K562 (cell line): ENCODE data around the gene AFDN. TPM values are rescaled to one million over a fixed set of nuclear protein-coding genes. Genes with fewer than 3 reads are reported as not detected.

Experiments
- ATAC-seq: fragments of 200-7000 bp; cut with Tn5 transposase; 3 replicates; pipeline ENCODE4 v1.9.1; 2020; ENCODE audit warnings: moderate library complexity
- BruUV-seq: library from RNA; stranded (reverse); fragments of 400-500 nt; replicated peaks from 2 replicates; lab custom pipeline; 2021; lab: Mats Ljungman, UMichigan
- CTCF ChIA-PET: fragments of 300-600 bp; formaldehyde crosslinking; extraction: SDS; loops from one replicate; lab custom pipeline; 2021; ENCODE audit warnings: low intra/inter-chr PET ratio; lab: Yijun Ruan, JAX
- POLR2A ChIA-PET: fragments of 300-600, 350-650 bp; sonication (Branson Sonifier 250); formaldehyde crosslinking; extraction: SDS; loops from one replicate; lab custom pipeline; 2021; ENCODE audit warnings: antibody characterized with exemption, inconsistent platforms; lab: Yijun Ruan, JAX
- DNase-seq, 4 experiments: peaks; one replicate each; pipeline versions ENCODE4 v3.0.0 to v3.0.0-alpha.2; 2011 to 2018; ENCODE audit warnings: low spot score in 3 of 4, mixed read lengths in 3 of 4; ENCODE audit errors: extremely low read depth in 1 of 4
- FAIRE-seq: peaks from 2 replicates; lab custom pipeline; 2011; peaks lifted over from hg19 to GRCh38; lab: Jason Lieb, UNC
- H2AFZ ChIP-seq: 2 replicates; pipeline ENCODE4 v1.6.0; 2011; ENCODE audit warnings: low read depth, low read length, control low read depth, inconsistent platforms
- H3K27ac ChIP-seq: fragments of 200-600 bp; 3 replicates; pipeline ENCODE4 v1.8.0; 2011; ENCODE audit warnings: low read depth, mild to moderate bottlenecking, control low read depth, inconsistent platforms, low read length, moderate library complexity, mixed read lengths; ENCODE audit errors: extremely low read depth
- H3K27me3 ChIP-seq, 2 experiments: fragments of 300-600 bp in 1 of 2; 2 replicates in 1 of 2; 3 replicates in 1 of 2; pipeline versions ENCODE4 v1.6.0 to v1.8.0; 2011; ENCODE audit warnings: inconsistent platforms in 2 of 2, low read length in 2 of 2, mild to moderate bottlenecking in 1 of 2, mixed read lengths in 1 of 2, moderate library complexity in 1 of 2; ENCODE audit not compliant: control insufficient read depth in 2 of 2, insufficient read depth in 2 of 2
- H3K36me3 ChIP-seq: fragments of 300-600 bp; 3 replicates; pipeline ENCODE4 v1.8.0; 2011; ENCODE audit warnings: mild to moderate bottlenecking, low read length, inconsistent platforms; ENCODE audit not compliant: control insufficient read depth, insufficient read depth
- H3K4me1 ChIP-seq, 2 experiments: fragments of 200-600 bp in 1 of 2; replicated peaks in 1 of 2; 2 replicates in 1 of 2; 3 replicates in 1 of 2; pipeline versions ENCODE4 v1.5.1 to v1.8.0; 2011; ENCODE audit warnings: inconsistent platforms in 2 of 2, low read length in 2 of 2, mild to moderate bottlenecking in 1 of 2, mixed read lengths in 1 of 2, moderate library complexity in 1 of 2; ENCODE audit not compliant: control insufficient read depth in 2 of 2, insufficient read depth in 2 of 2
- H3K4me2 ChIP-seq: 2 replicates; pipeline ENCODE4 v1.6.1; 2011; ENCODE audit warnings: low read length, control low read depth, inconsistent platforms, mixed read lengths; ENCODE audit not compliant: insufficient read depth
- H3K4me3 ChIP-seq: fragments of 200-600 bp; sonication (generic), shearing (Covaris generic); 2 replicates; pipeline ENCODE4 v1.5.1; 2016; ENCODE audit warnings: control low read depth, inconsistent platforms
- H3K79me2 ChIP-seq: fragments of 200-600 bp; 3 replicates; pipeline ENCODE4 v1.8.0; 2011; ENCODE audit warnings: low read length, inconsistent platforms; ENCODE audit not compliant: control insufficient read depth, insufficient read depth
- H3K9ac ChIP-seq, 2 experiments: 2 replicates each; pipeline versions ENCODE4 v1.6.0 to v1.6.1; 2011; ENCODE audit warnings: low read depth in 2 of 2, low read length in 2 of 2, control low read depth in 1 of 2, inconsistent platforms in 1 of 2, mild to moderate bottlenecking in 1 of 2, mixed read lengths in 1 of 2; ENCODE audit not compliant: insufficient read depth in 1 of 2
- H3K9me1 ChIP-seq: one replicate; pipeline ENCODE4 v1.6.0; 2011; ENCODE audit warnings: inconsistent platforms, mild to moderate bottlenecking, low read length, moderate library complexity; ENCODE audit not compliant: control insufficient read depth, insufficient read depth
- H3K9me3 ChIP-seq: replicated peaks from 2 replicates; pipeline ENCODE4 v1.5.1; 2011; ENCODE audit warnings: low read depth, low read length, inconsistent platforms; ENCODE audit not compliant: control insufficient read depth, insufficient read depth
- H4K20me1 ChIP-seq: replicated peaks from 2 replicates; pipeline ENCODE4 v1.6.1; 2011; ENCODE audit warnings: low read length, inconsistent platforms, mixed read lengths; ENCODE audit not compliant: control insufficient read depth, insufficient read depth
- ARHGAP35 ChIP-seq: fragments of 450-650 bp; IDR thresholded peaks from 2 replicates; pipeline ENCODE4 v1.6.1; 2018; ENCODE audit not compliant: partially characterized antibody
- CBX5 ChIP-seq: IDR thresholded peaks from 2 replicates; pipeline ENCODE4 v1.6.1; 2014; ENCODE audit warnings: low read depth, borderline replicate concordance
- DNMT1 ChIP-seq: fragments of 450-650 bp; IDR thresholded peaks from 2 replicates; pipeline ENCODE4 v1.6.1; 2016; ENCODE audit warnings: antibody characterized with exemption, mild to moderate bottlenecking
- HDAC3 ChIP-seq: fragments of 450-650 bp; IDR thresholded peaks from 2 replicates; pipeline ENCODE4 v1.6.1; 2018; ENCODE audit warnings: borderline replicate concordance, mild to moderate bottlenecking, moderate library complexity; ENCODE audit not compliant: partially characterized antibody
- HNRNPH1 ChIP-seq: fragments of 200-400 bp; formaldehyde crosslinking; optimal IDR thresholded peaks from 2 replicates; pipeline ENCODE3; 2017; ENCODE audit warnings: low read depth, mild to moderate bottlenecking, low read length, moderate library complexity
- NELFE ChIP-seq: IDR thresholded peaks from 2 replicates; pipeline ENCODE4 v1.6.1; 2011; ENCODE audit warnings: mild to moderate bottlenecking; ENCODE audit not compliant: insufficient read depth, insufficient read length
- NEUROD1 ChIP-seq: fragments of 150-350 bp; IDR thresholded peaks from 2 replicates; pipeline ENCODE4 v1.6.1; 2014; ENCODE audit warnings: borderline replicate concordance, low read length, low read depth; ENCODE audit not compliant: partially characterized antibody
- NFXL1 ChIP-seq: fragments of 450-650 bp; formaldehyde crosslinking; IDR thresholded peaks from 2 replicates; pipeline ENCODE4 v1.4.0; 2021; ENCODE audit warnings: mild to moderate bottlenecking
- PATZ1 ChIP-seq: fragments of 250-450 bp; sonication (Bioruptor Pico); IDR thresholded peaks from 2 replicates; pipeline ENCODE4 v1.5.0; 2020; ENCODE audit warnings: mild to moderate bottlenecking, borderline replicate concordance
- PTRF ChIP-seq: fragments of 450-650 bp; IDR thresholded peaks from 2 replicates; pipeline ENCODE4 v1.6.1; 2016; ENCODE audit warnings: mild to moderate bottlenecking, missing genetic modification characterization, missing compliant biosample characterization
- RHOXF2B ChIP-seq: fragments of 250-450 bp; sonication (Bioruptor Pico); conservative IDR thresholded peaks from 2 replicates; pipeline ENCODE4 v1.5.1; 2021
- SIRT6 ChIP-seq: IDR thresholded peaks from one replicate; pipeline ENCODE4 v1.6.1; 2012; ENCODE audit warnings: low read depth, mild to moderate bottlenecking, control low read depth, inconsistent platforms, low read length, moderate library complexity
- SNIP1 ChIP-seq: fragments of 450-650 bp; IDR thresholded peaks from 2 replicates; pipeline ENCODE4 v1.7.1; 2017; ENCODE audit warnings: low read depth, mild to moderate bottlenecking
- TAF7 ChIP-seq: fragments of 450-650 bp; IDR thresholded peaks from 2 replicates; pipeline ENCODE4 v1.6.1; 2016; ENCODE audit warnings: missing genetic modification characterization, missing compliant biosample characterization
- ZNF165 ChIP-seq: fragments of 250-450 bp; sonication (Bioruptor Pico); IDR thresholded peaks from 2 replicates; pipeline ENCODE4 v1.4.0; 2020; ENCODE audit warnings: borderline replicate concordance
- ZNF583 ChIP-seq: fragments of 250-450 bp; sonication (Bioruptor Pico); IDR thresholded peaks from 2 replicates; pipeline ENCODE4 v1.4.0; 2020
- ZNF764 ChIP-seq: fragments of 250-450 bp; sonication (Bioruptor Pico); IDR thresholded peaks from 2 replicates; pipeline ENCODE4 v1.4.0; 2020; ENCODE audit warnings: low read depth, mild to moderate bottlenecking, moderate library complexity
- in situ Hi-C: fragments of 300-500 bp; cut with MboI; formaldehyde crosslinking; loops from 4 replicates; pipeline ENCODE4 v1.15.0; 2018; ENCODE audit warnings: inconsistent platforms, mixed read lengths
- intact Hi-C: fragments of 100-400 bp; cut with micrococcal nuclease; formaldehyde crosslinking; loops from 2 replicates; pipeline ENCODE4 v1.14.2; 2022
- polyA plus RNA-seq, 8 experiments: library from polyadenylated mRNA; depleted of rRNA in 4 of 8; stranded (reverse) in 5 of 8; unstranded in 3 of 8; fragments of >200 nt; fragmentation: Nextera tagmentation in 2 of 8; fragmentation: Illumina TruSeq in 1 of 8; extraction: Ambion mirVana in 2 of 8; extraction: Trizol in 1 of 8; gene quantifications; 2 replicates each; pipeline versions ENCODE4 v1.2.1 to v1.2.3, GENCODE V29; 2011 to 2014; ENCODE audit warnings: inconsistent platforms in 1 of 8, missing spikeins in 1 of 8
- total RNA-seq, 7 experiments: library from RNA; depleted of rRNA in 6 of 7; stranded (reverse); fragments of >200 nt in 6 of 7; fragmentation: Illumina TruSeq in 2 of 7; extraction: Trizol in 2 of 7; gene quantifications; 2 replicates each; pipeline versions ENCODE4 v1.2.1 to v1.2.3, GENCODE V29; 2011 to 2021; ENCODE audit warnings: low replicate concordance in 1 of 7

The AFDN gene
- total and polyA plus RNA-seq, 9 of the 15 experiments (the other 6 are each of a cell fraction or from before 2014, with no cell fraction given) = 7.2 to 129 (median 105) TPM

- peaks cover 69% of the 10 kb centered on the region for H3K36me3 ChIP-seq
- no peaks in the 10 kb centered on the region for H3K79me2 ChIP-seq
- ChIA-PET CTCF (no interaction called here), POLR2A (interaction anchor here (0.6 kb wide), 1 partner anchor 113 kb away, joined by 5 read pairs; no protein-coding TSS in a partner anchor)
- H4K20me1 ChIP-seq = no peaks in the 10 kb centered on the region
- ATAC-seq (no peak), FAIRE-seq (no peak), DNase-seq (no peak)
- in situ Hi-C loops (no loop called here), intact Hi-C loops (no loop called here)
- BruUV-seq = no TSS peak
- H3K27me3 ChIP-seq = no peaks in the 10 kb centered on the region
- H3K4me1 ChIP-seq = no peaks in the 10 kb centered on the region
- H3K9ac ChIP-seq = no peak overlapping the region
- no peak overlapping the region for H3K27ac ChIP-seq
- H2AFZ ChIP-seq = no peak overlapping the region
- H3K9me1 ChIP-seq = peaks cover 1% of the 10 kb centered on the region
- no peak overlapping the region for H3K4me3 ChIP-seq
- no peak overlapping the region for H3K4me2 ChIP-seq
- no peak for TF ChIP-seq TAF7 (tag)
- no peak for TF ChIP-seq RHOXF2B
- TF ChIP-seq HDAC3 = no peak
- no peak for TF ChIP-seq PATZ1 (CRISPR knock-in tag)
- no peak for TF ChIP-seq DNMT1
- TF ChIP-seq SNIP1 = no peak
- TF ChIP-seq ZNF764 (CRISPR knock-in tag) = no peak
- no peak for TF ChIP-seq NELFE
- TF ChIP-seq CBX5 = no peak
- no peak for TF ChIP-seq ARHGAP35
- TF ChIP-seq HNRNPH1 = no peak
- TF ChIP-seq NFXL1 (CRISPR knock-in tag) = no peak
- TF ChIP-seq ZNF165 (CRISPR knock-in tag) = no peak
- no peak for TF ChIP-seq SIRT6
- no peak for TF ChIP-seq PTRF
- TF ChIP-seq ZNF583 (CRISPR knock-in tag) = no peak
- no peak for TF ChIP-seq NEUROD1
- no peaks in the 10 kb centered on the region for H3K9me3 ChIP-seq
These were observed 83.3 kb downstream of the AFDN start for GRCh38 chr6:167910007-167910406.
